Mesodermal cell (in vitro differentiated cells): ENCODE data around the gene FBXL7.

Experiments
- H3K27ac ChIP-seq: 2 replicates; pipeline ENCODE4 v1.7.0; 2013; ENCODE audit warnings: mild to moderate bottlenecking, low read depth, low read length, moderate library complexity; ENCODE audit not compliant: severe bottlenecking
- H3K36me3 ChIP-seq: 2 replicates; pipeline ENCODE4 v1.7.1; 2013; ENCODE audit warnings: mild to moderate bottlenecking, low read length, moderate library complexity; ENCODE audit not compliant: control insufficient read depth, insufficient read depth
- H3K4me1 ChIP-seq: one replicate; pipeline ENCODE4 v1.7.1; 2013; ENCODE audit warnings: mild to moderate bottlenecking, low read length; ENCODE audit not compliant: insufficient read depth, control insufficient read depth, poor library complexity, severe bottlenecking
- H3K4me3 ChIP-seq: 2 replicates; pipeline ENCODE4 v1.7.0; 2013; ENCODE audit warnings: low read length, control low read depth, mild to moderate bottlenecking; ENCODE audit not compliant: insufficient read depth, poor library complexity, severe bottlenecking; ENCODE audit errors: extremely low read depth
- H3K9me3 ChIP-seq: 2 replicates; pipeline ENCODE4 v1.7.1; 2013; ENCODE audit warnings: mild to moderate bottlenecking, low read length, moderate library complexity; ENCODE audit not compliant: control insufficient read depth
- WGBS, 2 experiments: methylation state at CpG; one replicate each; pipeline ENCODE4 v1.1.5; 2013; ENCODE audit warnings: missing lambda C conversion rate in 2 of 2; ENCODE audit not compliant: insufficient coverage in 2 of 2; 5-methylcytosine and 5-hydroxymethylcytosine counted together

FBXL7 gene

DNA sequence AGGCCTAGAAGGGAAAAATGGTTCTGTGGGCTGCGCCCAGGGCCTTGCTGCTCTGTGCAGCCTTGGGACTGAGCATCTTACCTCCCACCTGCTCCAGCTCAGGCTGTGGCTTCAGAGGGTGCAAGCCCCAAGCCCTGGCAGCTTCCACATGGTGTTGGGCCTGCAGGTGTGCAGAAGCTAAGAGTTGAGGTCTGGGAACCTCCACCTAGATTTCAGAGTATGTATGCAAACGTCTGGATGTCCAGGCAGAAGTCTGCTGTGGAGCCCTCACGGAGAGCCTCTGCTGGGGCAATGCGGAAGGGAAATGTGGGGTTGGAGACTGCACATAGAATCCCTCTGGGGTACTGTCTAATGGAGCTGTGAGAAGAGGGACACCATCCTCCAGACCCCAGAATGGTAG, 36.0 kb downstream of the FBXL7 start:
- H3K4me3 ChIP-seq = no peak overlapping the region
- H3K9me3 ChIP-seq = peaks cover 5% of the 10 kb centered on the region
- peaks cover 4% of the 10 kb centered on the region for H3K36me3 ChIP-seq
- no peaks in the 10 kb centered on the region for H3K4me1 ChIP-seq
- H3K27ac ChIP-seq = no peak overlapping the region
- 90 to 100% methylated on average over 3 of the region's 4 CpGs for WGBS, 2 experiments

DNA sequence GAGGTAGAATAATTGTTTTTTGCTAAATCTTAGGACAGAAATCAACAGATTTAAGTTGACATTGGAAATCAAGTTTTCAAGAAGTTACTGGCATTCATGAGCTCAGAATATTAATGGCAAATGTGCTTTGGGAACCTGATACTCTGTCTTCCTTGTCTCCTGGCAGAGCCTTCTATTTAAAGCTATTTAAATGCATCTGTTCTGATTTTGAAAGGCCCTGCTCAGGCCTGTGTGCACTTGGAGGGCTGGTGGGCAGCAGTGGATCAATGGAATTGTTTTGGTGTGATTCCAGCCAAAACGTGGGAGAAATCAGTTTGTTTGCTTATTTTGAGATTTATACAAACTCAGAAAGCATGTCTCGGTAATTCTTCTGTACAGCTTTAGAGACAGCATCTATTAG, 38.5 kb downstream of the FBXL7 start:
- H3K4me1 ChIP-seq = no peaks in the 10 kb centered on the region
- WGBS, 2 experiments = 0 to 70% methylated on average over 1 to 2 of the region's 2 CpGs

DNA sequence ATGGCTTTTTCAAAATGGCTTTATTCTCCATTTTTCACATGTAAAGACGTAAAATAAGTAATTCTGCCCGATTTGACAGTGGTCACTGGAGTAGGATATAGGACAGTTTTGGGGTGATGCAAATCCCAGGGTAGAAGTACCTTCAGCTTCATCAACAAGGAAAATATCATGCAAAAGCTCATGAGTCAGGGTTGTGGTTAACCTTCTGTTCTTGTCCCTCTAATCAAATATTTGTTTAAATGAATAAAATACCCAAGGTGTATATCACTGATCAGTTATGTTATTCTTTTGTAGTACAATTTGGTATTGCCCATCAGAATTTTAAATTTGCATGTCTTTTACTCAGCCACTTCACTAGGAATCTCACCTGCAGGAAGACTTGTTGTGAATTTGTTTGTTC, 40.0 kb downstream of the FBXL7 start:
- Histone ChIP-seq H3K4me1 (no peaks in the 10 kb centered on the region), H3K9me3 (peaks cover 2% of the 10 kb centered on the region), H3K36me3 (peaks cover 4% of the 10 kb centered on the region), H3K27ac (no peak overlapping the region), H3K4me3 (no peak overlapping the region)
- WGBS, 2 experiments = no CpG with 5 or more reads among the region's 2 CpGs

More for the DNA sequence above, 38.5 kb downstream of the FBXL7 start:
- Histone ChIP-seq H3K27ac (no peak overlapping the region), H3K4me3 (no peak overlapping the region), H3K9me3 (peaks cover 5% of the 10 kb centered on the region), H3K36me3 (peaks cover 4% of the 10 kb centered on the region)

DNA sequence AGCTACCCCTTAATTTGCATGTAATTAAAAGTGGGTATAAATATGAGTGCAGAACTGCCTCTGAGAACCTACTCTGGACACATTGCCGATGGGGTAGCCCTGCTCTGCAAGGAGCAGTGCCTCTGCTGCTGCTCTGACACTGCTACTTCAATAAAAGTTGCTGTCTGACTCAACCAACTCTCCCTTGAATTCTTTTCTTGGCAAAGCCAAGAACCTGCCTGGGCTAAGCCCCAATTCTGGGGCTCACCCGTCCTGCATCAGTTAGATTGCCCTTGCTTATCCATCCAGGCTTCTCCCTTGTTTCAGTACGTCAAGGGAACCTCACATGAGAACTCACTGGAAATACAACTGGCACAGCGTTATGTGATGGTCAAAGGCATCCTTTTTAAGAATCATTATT, 44.1 kb downstream of the FBXL7 start:
- no peaks in the 10 kb centered on the region for H3K9me3 ChIP-seq
- no peak overlapping the region for H3K27ac ChIP-seq
- no peak overlapping the region for H3K4me3 ChIP-seq
- WGBS, 2 experiments = 93 to 100% methylated on average over 2 to 3 of the region's 4 CpGs
- H3K4me1 ChIP-seq = no peaks in the 10 kb centered on the region
- H3K36me3 ChIP-seq = no peaks in the 10 kb centered on the region

DNA sequence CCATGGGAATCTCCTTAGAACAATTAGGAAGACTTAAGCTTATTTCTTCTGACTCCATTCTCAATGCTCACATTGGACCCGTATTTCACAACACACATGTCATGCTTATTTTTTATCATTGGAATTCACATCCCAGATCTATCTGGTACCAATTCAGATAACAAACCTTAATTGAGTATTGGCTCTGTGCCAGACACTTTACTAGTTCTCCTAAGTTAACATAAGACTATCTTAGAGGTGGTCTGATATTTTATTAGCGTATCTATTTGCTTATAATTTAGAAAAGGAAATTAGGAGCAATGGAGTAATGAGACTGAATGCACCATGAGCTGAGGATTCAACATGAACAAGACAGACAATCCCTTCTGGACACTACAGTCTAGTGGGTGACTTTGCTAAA, 45.1 kb downstream of the FBXL7 start:
- Histone ChIP-seq H3K9me3 (no peaks in the 10 kb centered on the region), H3K4me1 (no peaks in the 10 kb centered on the region), H3K27ac (no peak overlapping the region), H3K36me3 (no peaks in the 10 kb centered on the region), H3K4me3 (no peak overlapping the region)
- 100% methylated on average over 1 of the region's 2 CpGs for WGBS, 2 experiments

DNA sequence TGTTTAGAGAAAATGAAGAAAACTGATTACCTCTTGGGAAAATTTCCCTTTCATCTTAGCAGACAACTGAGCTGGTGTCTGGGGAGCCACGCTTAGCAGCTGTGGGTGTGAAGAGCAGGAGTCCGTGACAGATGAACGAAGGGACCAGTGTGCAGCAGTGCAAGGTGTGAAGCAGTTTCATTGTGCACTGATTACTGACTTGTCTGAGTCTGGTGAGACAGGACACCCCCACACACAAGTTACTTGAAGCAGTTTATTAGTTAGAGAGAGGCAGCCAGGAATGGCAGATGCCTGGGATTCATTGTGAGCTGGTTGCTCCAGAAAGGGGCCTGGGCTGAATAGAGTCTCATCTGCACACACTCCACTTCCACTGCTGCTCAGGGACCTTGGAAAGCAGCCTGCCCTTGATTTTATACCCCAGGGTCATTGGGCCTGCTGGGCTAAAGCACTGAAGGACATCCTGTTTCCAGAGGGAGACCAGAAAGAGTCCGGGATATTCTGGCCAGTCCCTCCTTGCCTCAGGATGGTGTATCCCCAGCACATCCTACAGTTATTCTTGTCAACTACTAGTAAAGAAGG, 47.4 kb downstream of the FBXL7 start:
- Histone ChIP-seq H3K27ac (no peak overlapping the region), H3K36me3 (no peaks in the 10 kb centered on the region), H3K9me3 (no peaks in the 10 kb centered on the region), H3K4me3 (no peak overlapping the region), H3K4me1 (no peaks in the 10 kb centered on the region)
- WGBS, 2 experiments = 100% methylated on average over 3 of the region's 4 CpGs; no CpG with 5 or more reads in 1 of the 2 experiments

DNA sequence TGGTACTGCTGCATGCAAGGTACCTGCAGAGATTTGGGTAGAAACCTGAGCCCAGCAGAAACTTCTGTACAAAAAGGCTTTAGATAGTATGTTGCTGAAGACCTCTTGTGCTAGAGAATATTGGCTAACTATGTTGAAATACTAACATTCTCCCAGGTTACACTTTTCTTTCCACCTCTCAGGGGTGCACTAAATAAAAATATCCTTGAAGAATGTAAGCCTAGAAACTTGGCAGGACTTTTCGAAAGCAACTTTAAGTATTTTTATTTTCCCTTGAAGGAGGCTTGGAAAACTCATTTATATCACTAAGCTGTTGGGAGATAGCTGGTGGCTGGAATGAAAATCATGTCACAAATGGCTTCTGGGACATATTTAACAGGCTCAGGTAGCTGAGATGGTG, 50.0 kb downstream of the FBXL7 start:
- Histone ChIP-seq H3K4me3 (no peak overlapping the region), H3K4me1 (no peaks in the 10 kb centered on the region), H3K36me3 (no peaks in the 10 kb centered on the region), H3K9me3 (no peaks in the 10 kb centered on the region), H3K27ac (no peak overlapping the region)
- WGBS, 2 experiments = no CpG with 5 or more reads among the region's 1 CpG

DNA sequence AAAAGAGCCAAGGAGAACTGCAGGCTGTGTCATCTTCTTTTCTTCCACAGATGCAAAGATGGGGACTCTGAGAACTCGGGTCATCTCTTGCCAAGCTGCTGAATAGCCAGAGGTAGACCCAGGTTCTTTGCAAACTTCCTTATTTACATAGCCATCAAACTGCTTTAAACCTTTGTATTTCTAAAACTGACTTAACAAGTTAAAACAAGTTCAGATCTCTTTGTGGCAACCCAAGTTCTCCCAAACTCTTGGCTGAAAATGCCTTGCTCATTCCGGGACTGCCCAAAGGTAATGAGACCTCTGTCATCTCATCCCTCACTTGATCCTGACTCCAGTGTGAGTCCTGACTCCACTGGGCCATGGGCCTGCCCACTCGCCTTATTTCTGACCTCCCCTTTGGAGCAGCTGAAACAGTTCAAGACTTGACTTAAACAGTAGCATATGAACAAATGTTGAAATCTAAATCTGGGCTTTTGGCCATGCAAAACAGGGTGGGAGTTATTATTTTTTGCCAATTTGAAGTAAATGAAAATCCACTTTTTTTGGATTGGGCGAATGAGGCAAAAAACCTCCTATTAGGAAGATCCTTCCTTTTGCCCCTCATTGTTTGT, 50.6 kb downstream of the FBXL7 start:
- Histone ChIP-seq H3K9me3 (no peaks in the 10 kb centered on the region), H3K4me3 (no peak overlapping the region), H3K27ac (no peak overlapping the region), H3K4me1 (no peaks in the 10 kb centered on the region), H3K36me3 (no peaks in the 10 kb centered on the region)
- 62 to 69% methylated on average over 2 of the region's 4 CpGs for WGBS, 2 experiments

DNA sequence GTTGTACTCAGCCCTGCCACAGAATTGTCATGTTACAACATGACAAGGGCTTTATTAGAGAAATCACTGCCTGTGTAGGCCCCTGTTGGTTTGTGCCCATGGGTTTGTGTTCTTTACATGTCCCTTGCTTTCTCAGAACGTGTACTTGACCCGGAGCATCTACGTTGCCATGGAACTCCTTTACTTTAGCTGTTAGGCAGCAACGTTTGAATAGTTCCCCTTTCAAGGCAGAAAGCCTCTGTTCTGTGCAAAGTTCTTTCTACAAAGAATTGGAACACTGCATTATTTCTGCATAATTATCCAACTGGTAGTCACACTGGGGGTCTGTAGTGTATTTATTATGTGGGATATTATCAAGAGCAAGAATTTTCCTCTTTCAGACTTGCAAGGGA, 51.1 kb downstream of the FBXL7 start:
- no peak overlapping the region for H3K27ac ChIP-seq
- no peak overlapping the region for H3K4me3 ChIP-seq
- no peaks in the 10 kb centered on the region for H3K36me3 ChIP-seq
- no peaks in the 10 kb centered on the region for H3K4me1 ChIP-seq
- no peaks in the 10 kb centered on the region for H3K9me3 ChIP-seq
- 91 to 95% methylated on average over 4 of the region's 4 CpGs for WGBS, 2 experiments

DNA sequence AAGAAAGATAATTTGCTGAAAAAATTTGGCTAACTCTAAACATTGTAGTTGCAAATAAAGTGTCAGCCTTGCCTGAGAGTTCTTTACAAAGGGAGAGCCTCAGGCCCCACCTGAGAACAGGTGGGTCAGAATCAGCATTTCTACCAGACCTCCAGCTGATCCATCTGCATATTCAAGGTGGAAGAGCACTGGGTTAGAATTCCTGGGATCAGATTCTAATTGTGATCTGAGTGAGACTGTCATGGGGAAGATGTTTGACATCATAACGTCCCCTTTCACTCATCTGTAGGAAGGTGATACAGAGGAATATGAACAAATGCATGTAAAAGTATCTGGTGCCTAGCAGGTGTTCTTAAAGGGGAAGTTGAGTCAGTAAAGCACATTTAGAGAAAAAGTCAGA, 54.6 kb downstream of the FBXL7 start:
- Histone ChIP-seq H3K27ac (no peak overlapping the region), H3K36me3 (no peaks in the 10 kb centered on the region), H3K4me1 (no peaks in the 10 kb centered on the region), H3K9me3 (no peaks in the 10 kb centered on the region), H3K4me3 (no peak overlapping the region)
- WGBS, 2 experiments = 80 to 89% methylated on average over 1 of the region's 1 CpG

DNA sequence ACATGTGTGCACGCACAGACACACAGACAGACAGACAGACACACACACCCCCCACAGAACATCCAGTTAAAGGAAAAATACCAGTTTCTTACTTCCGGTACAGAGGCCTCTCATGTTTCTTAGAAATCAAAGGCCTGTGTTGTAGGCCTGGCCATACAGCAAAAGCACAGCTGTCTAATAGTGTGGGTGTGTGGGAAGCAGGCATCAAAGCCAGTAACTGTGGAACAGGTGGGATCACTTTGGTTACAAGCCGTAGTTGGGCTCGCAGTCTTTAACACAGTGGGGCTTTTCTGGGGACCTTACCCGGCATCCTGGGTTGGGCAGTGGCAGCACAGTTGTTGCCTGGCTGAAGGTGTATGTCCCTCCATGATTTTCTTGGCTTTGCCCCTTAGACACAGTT, 55.2 kb downstream of the FBXL7 start:
- Histone ChIP-seq H3K36me3 (no peaks in the 10 kb centered on the region), H3K4me3 (no peak overlapping the region), H3K27ac (no peak overlapping the region), H3K4me1 (no peaks in the 10 kb centered on the region), H3K9me3 (no peaks in the 10 kb centered on the region)
- WGBS, 2 experiments = 90 to 100% methylated on average over 4 of the region's 5 CpGs
